Transverse colon (tissue), 4 donors: ENCODE data around the gene SUGCT.

Source experiments
- EP300 ChIP-seq: sonication (generic); formaldehyde crosslinking; IDR thresholded peaks from one replicate; pipeline ENCODE4 v1.6.1; 2017; ENCODE audit warnings: antibody characterized with exemption, low read depth
- POLR2A ChIP-seq: fragments of 450-650 bp; IDR thresholded peaks from one replicate; pipeline ENCODE4 v1.6.1; 2016; ENCODE audit warnings: antibody characterized with exemption, mild to moderate bottlenecking, moderate library complexity
- POLR2AphosphoS5 ChIP-seq, 3 donors: sonication (generic); formaldehyde crosslinking; IDR thresholded peaks; one replicate each; pipeline ENCODE4 v1.6.1; 2016; ENCODE audit warnings: antibody characterized with exemption in 3 of 3
- TF ChIP-seq, protein P1 (sequence below), 5 experiments: fragments of 200-600 bp in 3 of 5; fragments of 450-650 bp in 2 of 5; sonication (generic) in 3 of 5; IDR thresholded peaks; 1 replicate in 2 of 5; 2 replicates in 3 of 5; pipeline ENCODE4 v1.5.1; 2016 to 2017; ENCODE audit warnings: antibody characterized with exemption in 5 of 5, inconsistent platforms in 3 of 5, mild to moderate bottlenecking in 2 of 5, moderate library complexity in 1 of 5

DNA sequence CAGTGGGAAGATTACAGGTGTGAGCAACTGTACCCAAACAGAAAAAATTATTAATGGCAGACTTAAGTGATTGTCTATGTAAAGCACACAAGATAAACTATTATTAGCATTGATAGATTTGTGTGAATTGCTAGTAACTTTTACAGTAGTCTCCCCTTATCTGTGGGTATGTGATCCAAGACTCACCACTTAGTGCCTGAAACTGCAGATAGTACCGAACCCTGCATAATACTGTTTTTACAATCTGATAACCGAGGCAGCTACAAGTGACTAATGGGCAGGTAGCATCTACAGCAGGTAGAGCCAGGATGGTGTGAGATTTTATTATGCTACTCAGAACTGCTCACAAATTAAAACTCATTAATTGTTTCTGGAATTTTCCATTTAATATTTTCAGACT is 31.9 kb upstream of the SUGCT start:
- TF ChIP-seq POLR2AphosphoS5 (IDR thresholded peaks at IDR 0.05) (no peak), POLR2A (no peak), EP300 (no peak)
- TF ChIP-seq, protein P1, sequence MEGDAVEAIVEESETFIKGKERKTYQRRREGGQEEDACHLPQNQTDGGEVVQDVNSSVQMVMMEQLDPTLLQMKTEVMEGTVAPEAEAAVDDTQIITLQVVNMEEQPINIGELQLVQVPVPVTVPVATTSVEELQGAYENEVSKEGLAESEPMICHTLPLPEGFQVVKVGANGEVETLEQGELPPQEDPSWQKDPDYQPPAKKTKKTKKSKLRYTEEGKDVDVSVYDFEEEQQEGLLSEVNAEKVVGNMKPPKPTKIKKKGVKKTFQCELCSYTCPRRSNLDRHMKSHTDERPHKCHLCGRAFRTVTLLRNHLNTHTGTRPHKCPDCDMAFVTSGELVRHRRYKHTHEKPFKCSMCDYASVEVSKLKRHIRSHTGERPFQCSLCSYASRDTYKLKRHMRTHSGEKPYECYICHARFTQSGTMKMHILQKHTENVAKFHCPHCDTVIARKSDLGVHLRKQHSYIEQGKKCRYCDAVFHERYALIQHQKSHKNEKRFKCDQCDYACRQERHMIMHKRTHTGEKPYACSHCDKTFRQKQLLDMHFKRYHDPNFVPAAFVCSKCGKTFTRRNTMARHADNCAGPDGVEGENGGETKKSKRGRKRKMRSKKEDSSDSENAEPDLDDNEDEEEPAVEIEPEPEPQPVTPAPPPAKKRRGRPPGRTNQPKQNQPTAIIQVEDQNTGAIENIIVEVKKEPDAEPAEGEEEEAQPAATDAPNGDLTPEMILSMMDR (IDR thresholded peaks at IDR 0.05): no peak
